A549 (cell line): Measurements from ENCODE around the gene SLC16A10. TPM values are rescaled to one million over a fixed set of nuclear protein-coding genes. Genes with fewer than 3 reads are reported as not detected.

ENCODE experiments used
- ATAC-seq, 2 experiments: fragments of 200-7000 bp in 1 of 2; fragments of >200 bp in 1 of 2; cut with Nextera tagmentation in 1 of 2; cut with Tn5 transposase in 1 of 2; 3 replicates each; pipeline versions ENCODE4 v1.8.0 to v1.9.1; 2018 to 2020; ENCODE audit warnings: mild to moderate bottlenecking in 1 of 2, moderate library complexity in 1 of 2
- CTCF ChIA-PET: fragments of 300-600 bp; sonication (Branson Sonifier 250); formaldehyde crosslinking; extraction: SDS; loops from one replicate; lab custom pipeline; 2021; ENCODE audit warnings: antibody characterized with exemption, inconsistent platforms; lab: Yijun Ruan, JAX
- POLR2A ChIA-PET: fragments of 350-600 bp; formaldehyde crosslinking; extraction: SDS; loops from one replicate; lab custom pipeline; 2021; ENCODE audit warnings: antibody characterized with exemption, inconsistent platforms; lab: Yijun Ruan, JAX
- DNase-seq, 2 experiments: peaks; one replicate each; pipeline versions ENCODE4 v3.0.0 to v3.0.0-alpha.2; 2011 to 2016; ENCODE audit warnings: low read depth in 1 of 2, low spot score in 1 of 2
- FAIRE-seq: peaks from 2 replicates; lab custom pipeline; 2011; peaks lifted over from hg19 to GRCh38; lab: Jason Lieb, UNC
- H3K27ac ChIP-seq, 2 experiments: fragments of >200 bp; sonication (Bioruptor Twin); formaldehyde crosslinking; 3 replicates each; pipeline ENCODE4 v1.5.1; 2016 to 2017
- H3K4me1 ChIP-seq: fragments of >200 bp; sonication (Bioruptor Twin); formaldehyde crosslinking; 3 replicates; pipeline ENCODE4 v1.6.1; 2016
- H3K4me2 ChIP-seq: fragments of >200 bp; sonication (Bioruptor Twin); formaldehyde crosslinking; 3 replicates; pipeline ENCODE4 v1.6.1; 2016
- H3K4me3 ChIP-seq: fragments of >200 bp; sonication (Bioruptor Twin); formaldehyde crosslinking; 3 replicates; pipeline ENCODE4 v1.5.1; 2016
- H3K9me3 ChIP-seq: fragments of >200 bp; sonication (Bioruptor Twin); formaldehyde crosslinking; 3 replicates; pipeline ENCODE4 v1.6.1; 2016
- CBX2 ChIP-seq: fragments of 200-600 bp; sonication (generic); IDR thresholded peaks from 2 replicates; pipeline ENCODE4 v1.6.1; 2016; ENCODE audit warnings: low read depth, mild to moderate bottlenecking, borderline replicate concordance
- CBX8 ChIP-seq: fragments of 200-600 bp; sonication (generic); IDR thresholded peaks from 2 replicates; pipeline ENCODE4 v1.6.1; 2016
- CHD2 ChIP-seq: fragments of 150-350 bp; IDR thresholded peaks from 2 replicates; pipeline ENCODE4 v1.6.1; 2014; ENCODE audit warnings: low read length; ENCODE audit not compliant: partially characterized antibody
- CHD4 ChIP-seq: fragments of 200-600 bp; sonication (generic); IDR thresholded peaks from 2 replicates; pipeline ENCODE4 v1.6.1; 2016; ENCODE audit warnings: antibody characterized with exemption, mild to moderate bottlenecking, borderline replicate concordance
- E2F6 ChIP-seq: IDR thresholded peaks from 2 replicates; pipeline ENCODE4 v1.6.1; 2012; ENCODE audit warnings: low read depth, borderline replicate concordance
- EP300 ChIP-seq, 2 experiments: fragments of >200 bp; sonication (Bioruptor Twin); formaldehyde crosslinking; IDR thresholded peaks; 2 replicates in 1 of 2; 3 replicates in 1 of 2; pipeline ENCODE4 v1.6.1; 2016 to 2017
- ESRRA ChIP-seq: fragments of 150-350 bp; IDR thresholded peaks from 2 replicates; pipeline ENCODE4 v1.6.1; 2014; ENCODE audit warnings: mild to moderate bottlenecking, low read length, borderline replicate concordance
- GATA3 ChIP-seq: IDR thresholded peaks from 2 replicates; pipeline ENCODE4 v1.6.1; 2012; ENCODE audit warnings: borderline replicate concordance
- HDAC2 ChIP-seq: fragments of 200-600 bp; sonication (generic); IDR thresholded peaks from 2 replicates; pipeline ENCODE4 v1.6.1; 2016
- HES2 ChIP-seq: fragments of >200 bp; sonication (Bioruptor Twin); formaldehyde crosslinking; IDR thresholded peaks from 2 replicates; pipeline ENCODE4 v1.6.1; 2016
- HEYL ChIP-seq: fragments of 250-450 bp; sonication (Bioruptor Pico); IDR thresholded peaks from 2 replicates; pipeline ENCODE4 v1.8.0; 2021; ENCODE audit warnings: mild to moderate bottlenecking, moderate library complexity
- HMGXB4 ChIP-seq: fragments of 250-450 bp; sonication (Bioruptor Pico); IDR thresholded peaks from 2 replicates; pipeline ENCODE4 v1.5.0; 2021; ENCODE audit warnings: mild to moderate bottlenecking, moderate library complexity, borderline replicate concordance
- HOXA7 ChIP-seq: fragments of 250-450 bp; sonication (Bioruptor Pico); IDR thresholded peaks from 2 replicates; pipeline ENCODE4 v1.5.0; 2020; ENCODE audit warnings: mild to moderate bottlenecking, moderate library complexity
- KDM5A ChIP-seq: fragments of 200-600 bp; sonication (generic); IDR thresholded peaks from 2 replicates; pipeline ENCODE4 v1.6.1; 2016; ENCODE audit warnings: antibody characterized with exemption, mild to moderate bottlenecking
- MAFK ChIP-seq: fragments of 450-650 bp; IDR thresholded peaks from 2 replicates; pipeline ENCODE4 v1.6.1; 2014; ENCODE audit not compliant: partially characterized antibody
- MAZ ChIP-seq: fragments of 150-350 bp; IDR thresholded peaks from 2 replicates; pipeline ENCODE4 v1.6.1; 2014; ENCODE audit warnings: antibody characterized with exemption, low read depth, low read length, borderline replicate concordance
- MYC ChIP-seq: IDR thresholded peaks from 2 replicates; pipeline ENCODE4 v1.6.1; 2012; ENCODE audit warnings: mild to moderate bottlenecking, inconsistent platforms, low read length, improper control_type of control experiment, borderline replicate concordance
- NFE2L2 ChIP-seq: fragments of 150-350 bp; conservative IDR thresholded peaks from 2 replicates; pipeline ENCODE4 v1.6.1; 2014; ENCODE audit warnings: low read length
- RAD21 ChIP-seq, 2 experiments: fragments of >200 bp in 1 of 2; sonication (Bioruptor Twin) in 1 of 2; formaldehyde crosslinking in 1 of 2; IDR thresholded peaks in 1 of 2; conservative IDR thresholded peaks in 1 of 2; 2 replicates in 1 of 2; 3 replicates in 1 of 2; pipeline ENCODE4 v1.6.1; 2012 to 2018; ENCODE audit warnings: inconsistent platforms in 1 of 2
- RFX5 ChIP-seq: fragments of 450-650 bp; IDR thresholded peaks from 2 replicates; pipeline ENCODE4 v1.7.1; 2014; ENCODE audit warnings: antibody characterized with exemption, mild to moderate bottlenecking, moderate library complexity
- USF2 ChIP-seq: fragments of 450-650 bp; IDR thresholded peaks from 2 replicates; pipeline ENCODE4 v1.6.1; 2014; ENCODE audit warnings: antibody characterized with exemption
- ZC3H11A ChIP-seq: fragments of 450-650 bp; IDR thresholded peaks from 2 replicates; pipeline ENCODE4 v1.6.1; 2014; ENCODE audit warnings: antibody characterized with exemption, mild to moderate bottlenecking
- ZNF302 ChIP-seq: fragments of 250-450 bp; sonication (Bioruptor Pico); IDR thresholded peaks from 2 replicates; pipeline ENCODE4 v1.9.0; 2021; ENCODE audit warnings: inconsistent platforms, mild to moderate bottlenecking, moderate library complexity
- WGBS: methylation state at CpG from one replicate; pipeline ENCODE4 v1.1.6; 2017; ENCODE audit errors: missing lambda C conversion rate; 5-methylcytosine and 5-hydroxymethylcytosine counted together
- polyA plus RNA-seq, 4 experiments: library from polyadenylated mRNA; depleted of rRNA in 3 of 4; stranded (reverse); fragments of >200 nt; fragmentation: RNase III in 1 of 4; extraction: RNeasy Plus Mini Kit Qiagen cat#74134 plus additional on column Dnase treatment in 1 of 4; gene quantifications; 2 replicates in 3 of 4; 3 replicates in 1 of 4; pipeline ENCODE4 v1.2.3, GENCODE V29; 2011 to 2017

SLC16A10 gene
- polyA plus RNA-seq, 2 of the 4 experiments (the other 2 are of a cell fraction) = 0.27 to 1.00 TPM

GRCh38 chr6:111176038-111176759 is 88.9 kb downstream of the SLC16A10 start:
- FAIRE-seq = no peak
- H3K4me3 ChIP-seq = no peak overlapping the region
- 85% methylated on average over 2 of the region's 2 CpGs for WGBS

GRCh38 chr6:111176760-111177099 is 89.4 kb downstream of the SLC16A10 start:
- CTCF ChIA-PET = no interaction called here
- Histone ChIP-seq H3K9me3 (no peaks in the 10 kb centered on the region), H3K4me3 (no peak overlapping the region), H3K27ac (no peak overlapping the region), H3K4me2 (no peak overlapping the region), H3K4me1 (no peaks in the 10 kb centered on the region)
- WGBS = 88% methylated on average over 2 of the region's 2 CpGs
- no peak for TF ChIP-seq HDAC2
- no peak for TF ChIP-seq ZNF302 (CRISPR knock-in tag)
- no peak for TF ChIP-seq USF2
- TF ChIP-seq CBX2 = no peak
- TF ChIP-seq HOXA7 (CRISPR knock-in tag) = no peak
- TF ChIP-seq HES2 = no peak
- TF ChIP-seq RAD21 (conservative IDR thresholded peaks at IDR 0.05 in 1 of 2, IDR thresholded peaks at IDR 0.05 in 1 of 2) = no peak
- TF ChIP-seq ESRRA = no peak
- no peak for TF ChIP-seq MAFK
- no peak for TF ChIP-seq E2F6
- no peak for TF ChIP-seq ZC3H11A
- TF ChIP-seq EP300 (IDR thresholded peaks at IDR 0.05) = no peak
- TF ChIP-seq CHD2 = no peak
- no peak for TF ChIP-seq KDM5A
- TF ChIP-seq NFE2L2 = no peak
- no peak for TF ChIP-seq MYC
- no peak for TF ChIP-seq GATA3
- TF ChIP-seq MAZ = no peak
- TF ChIP-seq CHD4 = no peak
- no peak for TF ChIP-seq RFX5
- FAIRE-seq (no peak), DNase-seq (no peak), ATAC-seq (no peak)
- POLR2A ChIA-PET = no interaction called here

More at GRCh38 chr6:111176038-111176759, 88.9 kb downstream of the SLC16A10 start:
- ATAC-seq = no peak
- TF ChIP-seq HMGXB4 (CRISPR knock-in tag) = no peak
- TF ChIP-seq CBX8 = no peak
- no peak for TF ChIP-seq HEYL (CRISPR knock-in tag)
- no peaks in the 10 kb centered on the region for H3K4me1 ChIP-seq
- CTCF ChIA-PET = no interaction called here
- POLR2A ChIA-PET = no interaction called here
- H3K27ac ChIP-seq = no peak overlapping the region
- no peaks in the 10 kb centered on the region for H3K9me3 ChIP-seq
- no peak overlapping the region for H3K4me2 ChIP-seq
- no peak for DNase-seq
